HG02678 (cell line): ENCODE measurements around the gene LCA5.
"Not testable (repeated sequence)": the region's sequence is repeated elsewhere in the genome, so short reads cannot be mapped to it uniquely, and the experiment has no call there.

Source experiments
- ATAC-seq: cut with Tn5 transposase; IDR thresholded peaks from one replicate; pipeline ENCODE4 v1.9.1; 2021; ENCODE audit warnings: mild to moderate bottlenecking, moderate library complexity; ENCODE audit not compliant: unreplicated experiment

Gene LCA5

DNA sequence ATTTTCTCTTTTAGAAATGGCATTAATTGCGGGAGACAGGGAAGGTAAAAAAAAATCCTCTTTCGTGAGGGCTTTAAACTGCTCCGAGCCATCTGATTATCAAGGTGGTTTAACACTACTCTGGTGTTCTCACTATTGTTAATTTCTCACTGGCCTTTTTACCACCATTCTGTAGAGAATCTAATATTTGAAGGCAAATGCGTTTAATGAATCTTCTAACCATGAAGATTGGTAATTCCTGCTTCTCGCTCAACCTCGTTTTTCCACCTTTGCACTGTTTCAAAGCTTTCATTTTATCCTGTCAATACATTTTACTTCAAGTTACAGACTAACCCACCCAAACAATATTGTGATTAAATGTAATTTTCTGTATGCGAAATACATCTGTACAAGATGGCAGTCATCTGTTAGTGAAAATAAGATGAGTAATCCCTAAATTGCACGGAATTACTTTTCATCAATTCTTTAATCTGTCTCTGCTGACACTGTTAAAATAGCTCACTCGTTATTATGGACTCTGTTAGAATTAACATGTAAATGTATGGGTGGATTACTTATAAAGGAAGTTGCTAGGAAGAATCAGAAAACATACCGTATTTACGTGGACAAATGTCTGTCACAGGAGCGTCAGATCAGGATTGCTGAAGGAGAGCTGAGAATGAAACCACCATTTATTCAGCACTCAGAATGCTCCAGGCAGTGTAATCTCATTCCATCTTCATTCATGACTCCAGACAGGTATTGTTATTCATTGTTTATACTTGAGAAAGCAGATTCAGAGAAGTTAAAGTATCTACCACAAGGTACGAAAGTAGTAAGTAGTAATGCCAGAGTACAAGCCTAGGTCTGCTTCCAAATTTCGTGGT lies 1.1 kb upstream of the LCA5 start:
- ATAC-seq: no peak

DNA sequence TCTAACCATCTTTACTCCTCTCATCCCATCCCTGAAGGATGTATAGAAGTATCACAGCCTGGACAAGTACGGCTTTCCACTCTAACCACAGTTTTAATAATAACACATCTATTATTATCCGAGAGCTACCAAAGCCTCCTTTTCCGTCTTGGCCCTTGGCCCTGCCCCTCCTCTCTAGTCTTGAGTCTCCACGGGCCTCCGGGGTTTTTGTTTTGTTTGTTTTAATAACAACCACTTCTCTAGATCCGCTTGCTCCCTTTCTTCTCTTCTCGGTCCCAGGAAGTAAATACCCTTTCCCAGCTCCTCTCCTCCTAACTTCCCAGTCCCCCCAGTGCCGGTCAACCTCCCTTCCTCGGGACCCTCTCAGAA lies 661 bp downstream of the LCA5 start:
- no peak for ATAC-seq

DNA sequence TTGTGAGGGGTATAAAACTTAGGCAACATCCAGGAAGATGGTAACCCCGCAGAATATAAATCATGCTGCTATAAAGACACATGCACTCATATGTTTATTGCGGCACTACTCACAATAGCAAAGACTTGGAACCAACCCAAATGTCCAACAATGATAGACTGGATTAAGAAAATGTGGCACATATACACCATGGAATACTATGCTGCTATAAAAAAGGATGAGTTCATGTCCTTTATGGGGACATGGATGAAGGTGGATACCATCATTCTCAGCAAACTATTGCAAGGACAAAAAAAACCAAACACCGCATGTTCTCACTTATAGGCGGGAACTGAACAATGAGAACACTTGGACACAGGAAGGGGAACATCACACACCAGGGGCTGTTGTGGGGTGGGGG lies 7.7 kb downstream of the LCA5 start:
- ATAC-seq: not testable (repeated sequence)

DNA sequence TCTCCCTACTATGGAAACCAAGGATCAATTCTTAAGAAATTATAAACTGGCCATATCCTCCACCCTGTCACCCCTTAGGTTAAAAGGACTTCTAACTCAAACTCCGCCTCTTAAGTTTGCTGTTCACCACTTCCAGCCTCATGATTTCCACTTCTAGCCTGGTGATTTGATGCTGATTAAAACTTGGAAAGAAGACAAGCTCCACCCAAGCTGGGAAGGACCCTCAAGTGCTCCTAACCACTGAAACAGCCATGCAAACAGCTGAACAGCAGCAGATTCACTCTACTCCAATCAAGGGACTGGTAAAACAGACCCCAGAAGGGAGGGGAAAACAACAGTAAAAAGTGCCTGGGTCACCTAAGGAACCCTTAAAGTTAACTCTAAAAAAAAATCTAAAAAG lies 10.3 kb downstream of the LCA5 start:
- no peak for ATAC-seq

DNA sequence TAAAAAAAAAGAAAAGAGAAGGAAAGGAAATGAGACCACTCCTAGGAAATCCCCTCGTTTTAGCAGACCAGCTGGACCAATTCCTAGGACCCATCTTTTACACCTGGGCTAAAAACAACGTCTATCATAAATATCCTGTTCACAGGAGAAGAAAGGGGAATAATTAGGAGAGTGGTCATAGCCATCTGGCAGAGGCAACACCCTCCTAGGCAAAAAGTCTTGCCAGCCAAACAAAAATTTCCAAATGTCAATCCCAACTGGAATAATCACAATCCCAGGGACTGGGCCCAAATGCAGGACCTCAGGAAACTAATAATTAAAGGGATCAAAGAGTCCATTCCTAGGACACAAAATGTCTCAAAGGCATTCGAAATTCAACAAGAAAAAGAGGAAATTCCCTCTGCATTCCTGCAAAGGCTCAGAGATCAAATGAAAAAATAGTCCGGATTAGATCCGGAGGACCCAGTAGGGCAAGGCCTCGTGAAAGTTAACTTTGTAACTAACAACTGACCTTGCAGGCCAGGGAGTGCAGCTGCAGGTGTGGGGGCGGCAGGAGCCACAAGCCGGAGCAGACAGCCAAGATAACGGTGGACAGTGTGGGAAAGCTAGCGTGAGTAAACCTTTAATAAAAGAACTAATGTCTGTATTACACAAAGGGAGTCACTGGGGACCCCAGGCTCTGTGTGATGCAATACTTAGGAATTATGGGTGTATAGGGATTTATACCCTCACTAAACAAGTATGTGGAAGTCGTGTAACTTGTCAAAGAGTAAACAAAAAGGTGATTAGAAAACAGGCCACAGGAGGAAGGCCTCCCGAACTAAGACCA lies 11.7 kb downstream of the LCA5 start:
- no peak for ATAC-seq

DNA sequence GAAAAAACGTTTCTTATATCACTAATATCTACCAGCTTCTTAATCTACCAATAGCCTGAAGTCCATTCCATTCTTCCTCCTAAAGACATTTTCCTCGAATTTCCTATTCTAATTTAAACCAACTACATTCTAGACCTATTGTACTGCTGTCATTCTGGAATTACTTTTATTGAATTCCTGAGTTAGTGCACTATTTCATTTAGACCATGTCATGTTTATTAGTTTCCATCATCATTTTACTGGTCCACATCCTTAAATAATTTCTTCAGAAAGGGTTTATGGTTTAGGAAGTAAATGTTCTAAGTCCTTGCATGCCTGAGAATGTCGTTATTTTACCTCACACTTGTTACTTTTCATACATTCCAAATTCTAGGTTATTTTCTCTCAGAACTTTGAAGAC lies 13.2 kb downstream of the LCA5 start:
- no peak for ATAC-seq

DNA sequence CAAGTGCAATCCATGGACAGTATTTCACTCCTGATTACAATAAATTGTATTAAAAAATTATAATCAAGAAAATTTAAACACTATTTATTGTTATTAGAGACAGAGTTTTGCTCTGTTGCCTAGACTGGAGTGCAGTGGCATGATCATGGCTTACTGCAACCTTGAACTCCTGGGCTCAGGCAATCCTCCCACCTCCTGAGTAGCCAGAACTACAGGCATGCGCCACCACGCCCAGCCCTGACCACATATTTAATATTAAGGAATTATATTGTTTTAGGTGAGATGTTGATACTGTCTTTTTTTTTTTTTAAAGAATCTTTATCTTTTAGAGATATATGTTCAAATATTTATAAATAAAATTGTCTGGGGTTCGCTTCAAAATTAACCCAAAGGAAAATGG lies 14.6 kb downstream of the LCA5 start:
- no peak for ATAC-seq

DNA sequence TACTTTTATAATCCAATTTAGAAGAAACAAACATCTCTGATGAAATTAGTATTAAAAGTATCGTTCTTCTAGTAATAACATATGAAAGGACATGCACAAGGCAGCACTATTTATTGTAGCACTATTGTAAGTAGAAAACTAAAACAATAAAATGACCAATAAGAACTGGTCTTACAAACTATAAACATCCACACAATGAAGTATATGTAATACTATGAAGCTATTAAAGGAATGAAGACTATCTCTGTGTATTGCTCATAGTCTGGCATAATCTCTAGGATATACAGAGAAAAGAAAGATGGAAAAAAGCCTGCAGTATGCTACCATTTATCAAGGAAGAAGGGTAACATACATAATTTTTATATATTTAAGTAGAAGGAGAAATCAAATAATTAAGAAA lies 16.7 kb downstream of the LCA5 start:
- no peak for ATAC-seq

DNA sequence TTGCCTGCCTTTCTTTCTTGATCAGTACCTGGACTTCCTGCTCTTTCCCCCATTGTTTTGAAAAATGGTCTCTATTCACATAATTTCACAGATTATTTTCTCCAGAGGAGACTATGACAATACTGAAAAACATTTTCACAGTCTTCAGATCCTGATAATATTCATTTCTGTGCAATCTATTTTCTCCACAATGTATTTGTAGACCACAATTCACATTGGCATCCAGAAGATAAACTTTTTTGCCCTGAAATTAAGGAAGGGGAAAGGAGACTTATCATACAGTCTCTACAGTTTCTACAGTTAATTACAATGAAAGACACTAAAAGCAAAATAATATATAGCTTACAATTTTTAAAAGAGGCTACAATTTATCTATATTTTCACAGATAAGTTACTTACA lies 18.4 kb downstream of the LCA5 start:
- ATAC-seq: no peak

DNA sequence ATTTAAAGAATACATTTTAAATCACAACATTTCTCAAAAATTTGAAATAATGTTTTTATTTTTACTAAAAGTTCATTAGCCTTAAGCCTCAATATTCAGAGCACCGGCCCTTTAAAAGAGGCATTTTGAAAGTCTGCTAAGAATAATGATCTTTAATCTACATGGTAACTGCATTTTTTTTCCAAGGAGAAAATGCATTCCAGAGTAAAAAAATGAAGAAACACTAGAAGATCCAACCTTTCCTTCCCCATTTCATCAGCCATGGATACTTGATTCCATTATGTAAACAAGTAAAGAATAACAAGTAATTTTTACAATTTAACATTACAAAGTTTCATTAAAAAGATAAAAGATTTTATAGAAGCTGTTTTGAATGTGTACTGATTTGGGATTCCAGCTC lies 21.8 kb downstream of the LCA5 start:
- no peak for ATAC-seq

DNA sequence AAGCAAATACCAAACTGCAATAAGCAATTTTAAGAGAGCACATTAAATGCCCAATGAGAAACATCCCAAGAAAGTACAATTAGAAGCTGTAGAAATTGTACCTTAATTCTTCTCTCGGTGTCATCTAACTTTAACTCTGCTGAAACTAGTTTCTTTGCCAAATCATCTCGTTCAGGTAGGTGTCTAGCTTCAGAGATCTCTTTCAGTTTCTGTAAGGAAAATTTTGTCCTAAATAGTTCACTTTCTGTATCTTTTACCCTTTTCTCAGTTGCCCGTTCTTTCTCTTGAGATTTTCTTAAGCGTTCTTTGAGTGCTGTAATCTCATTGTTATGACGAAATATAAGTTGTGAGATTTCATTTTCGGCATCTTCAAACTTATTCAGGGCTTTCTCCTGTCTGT lies 24.1 kb downstream of the LCA5 start:
- no peak for ATAC-seq

DNA sequence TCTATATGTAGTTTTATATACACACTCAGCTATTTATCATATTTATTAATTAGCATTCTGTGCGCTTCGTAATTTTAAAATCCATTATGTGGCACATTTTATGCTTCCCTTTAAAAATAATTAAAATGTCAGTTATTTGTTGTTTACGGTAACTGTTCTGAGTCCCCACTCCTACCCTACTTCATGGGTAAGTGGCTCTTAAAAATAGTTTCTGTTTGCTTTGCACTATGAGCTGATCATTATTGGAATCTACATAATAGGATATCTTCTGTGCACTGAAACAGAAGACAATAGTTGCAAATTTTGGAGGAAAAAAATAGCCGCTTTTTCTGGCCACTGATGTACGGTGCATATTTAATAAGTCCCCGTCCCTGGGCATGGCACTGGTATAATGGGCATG lies 25.2 kb downstream of the LCA5 start:
- no peak for ATAC-seq

DNA sequence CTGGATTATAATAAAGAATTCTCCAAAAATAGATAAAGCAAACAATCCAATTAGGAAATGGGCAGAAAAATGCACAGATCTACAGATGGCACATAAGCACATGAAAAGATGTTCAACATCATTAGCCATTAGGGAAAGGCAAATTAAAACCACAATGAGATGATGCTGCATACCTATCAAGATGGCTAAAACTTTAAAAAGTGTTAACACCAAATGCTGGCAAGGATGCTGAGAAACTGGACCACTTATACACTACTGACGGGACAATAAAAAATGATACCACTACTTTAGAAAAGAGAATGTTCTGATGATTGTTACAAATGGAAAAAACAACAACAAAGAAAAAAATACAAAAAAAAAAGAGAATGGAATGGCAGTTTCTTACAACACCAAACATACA lies 26.5 kb downstream of the LCA5 start:
- no peak for ATAC-seq

DNA sequence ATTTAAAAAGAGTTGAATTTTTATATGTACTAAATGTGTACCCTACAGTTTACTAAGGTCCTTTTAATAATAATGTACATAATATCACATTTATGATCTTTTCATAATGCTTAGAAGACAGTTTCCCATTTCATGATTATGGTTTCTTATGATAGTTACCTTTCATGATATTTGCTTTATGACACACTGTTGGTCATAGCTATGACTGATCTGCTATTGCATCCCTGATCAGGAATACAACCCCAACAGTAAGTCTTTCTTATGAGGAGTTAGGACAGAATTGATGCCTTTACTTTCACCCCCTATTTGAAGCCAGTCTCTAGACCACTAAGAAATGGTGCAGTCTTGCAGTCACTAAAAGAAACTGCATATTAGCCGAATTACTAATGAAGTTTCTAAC lies 31.0 kb downstream of the LCA5 start:
- ATAC-seq: no peak

DNA sequence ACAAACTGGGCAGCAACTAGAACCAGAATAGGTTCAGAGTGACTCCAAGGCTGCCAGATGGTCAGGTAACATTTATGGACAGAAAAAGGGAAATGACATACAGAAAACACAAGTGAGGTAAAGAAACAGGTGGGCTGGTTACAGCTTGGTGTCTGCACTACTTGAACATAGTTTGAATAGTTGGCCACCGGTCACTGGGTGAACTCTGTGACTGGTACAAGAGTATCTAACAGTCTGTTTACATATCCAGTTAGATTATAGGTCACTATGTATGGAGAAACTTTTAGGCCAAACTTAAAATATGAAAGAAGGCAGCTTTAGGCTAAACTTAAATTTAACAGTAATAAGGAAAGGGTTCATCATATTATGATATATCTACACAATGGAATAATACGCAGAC lies 32.9 kb downstream of the LCA5 start:
- ATAC-seq: no peak

DNA sequence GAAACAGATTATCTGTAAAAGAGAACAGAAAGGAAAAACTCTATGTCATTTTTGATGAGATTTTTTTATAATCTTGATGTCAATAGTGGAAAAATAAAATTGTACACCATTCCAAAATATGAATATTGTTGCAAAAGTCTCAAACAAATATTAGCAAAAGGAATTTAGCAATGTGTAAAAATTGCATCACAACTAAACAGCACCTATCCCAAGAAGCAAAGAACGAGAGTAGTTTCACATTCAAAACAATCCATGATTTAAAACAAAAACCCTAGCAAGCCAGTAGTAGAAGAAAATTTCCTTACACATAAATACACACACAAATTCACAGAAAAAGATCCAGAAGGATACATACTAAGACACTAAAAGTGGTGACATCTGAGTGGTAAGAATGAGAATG lies 38.4 kb downstream of the LCA5 start:
- no peak for ATAC-seq

DNA sequence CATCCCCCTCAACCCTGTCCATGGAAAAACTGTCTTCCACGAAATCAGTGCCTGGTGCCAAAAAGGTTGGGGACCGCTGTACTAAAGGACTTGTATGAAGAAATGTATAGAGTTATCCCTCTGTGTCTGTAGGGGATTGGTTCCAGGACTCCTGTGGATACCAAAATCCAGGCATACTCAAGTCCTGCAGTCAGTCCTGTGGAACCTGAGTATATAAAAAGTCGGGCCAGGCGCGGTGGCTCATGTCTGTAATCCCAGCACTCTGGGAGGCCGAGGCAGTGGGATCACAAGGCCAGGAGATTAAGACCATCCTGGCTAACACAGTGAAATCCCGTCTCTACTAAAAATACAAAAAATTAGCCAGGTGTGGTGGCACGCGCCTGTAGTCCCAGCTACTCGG lies 42.0 kb downstream of the LCA5 start:
- ATAC-seq: no peak

DNA sequence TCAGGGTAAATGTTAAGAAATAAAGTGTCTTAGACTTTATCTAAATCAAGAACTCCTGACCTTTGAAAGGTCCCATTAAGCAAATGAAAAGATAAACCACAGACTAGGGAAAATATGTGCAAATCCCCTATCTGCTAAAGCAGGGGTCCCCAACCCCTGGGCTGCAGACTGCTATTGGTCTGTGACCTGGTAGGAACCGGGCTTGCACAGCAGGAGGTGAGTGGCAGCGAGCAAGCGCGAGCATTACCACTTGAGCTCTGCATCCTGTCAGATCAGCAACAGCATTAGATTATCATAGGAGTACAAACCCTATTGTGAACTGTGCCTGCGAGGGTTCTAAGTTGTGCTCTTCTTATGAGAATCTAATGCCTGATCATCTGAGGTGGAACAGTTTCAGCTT lies 42.4 kb downstream of the LCA5 start:
- ATAC-seq: no peak

DNA sequence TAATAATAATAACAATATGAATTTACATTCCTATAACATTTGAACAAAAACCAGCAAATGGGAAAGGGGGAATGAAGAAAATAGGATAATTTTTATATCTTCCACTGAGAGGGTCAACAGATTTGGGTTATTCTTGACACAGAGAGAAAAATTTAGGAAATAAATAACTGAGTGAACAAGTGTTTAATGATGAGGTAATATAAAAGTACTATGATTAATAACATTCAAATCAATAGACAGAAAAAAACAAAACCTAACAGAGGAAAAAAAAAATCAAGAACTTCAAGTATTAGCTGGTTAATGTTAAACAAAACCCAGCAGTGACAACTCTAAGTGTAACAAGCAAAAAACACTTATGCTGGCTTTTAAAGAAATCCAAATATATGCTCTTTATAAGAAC lies 66.5 kb downstream of the LCA5 start:
- ATAC-seq: no peak

DNA sequence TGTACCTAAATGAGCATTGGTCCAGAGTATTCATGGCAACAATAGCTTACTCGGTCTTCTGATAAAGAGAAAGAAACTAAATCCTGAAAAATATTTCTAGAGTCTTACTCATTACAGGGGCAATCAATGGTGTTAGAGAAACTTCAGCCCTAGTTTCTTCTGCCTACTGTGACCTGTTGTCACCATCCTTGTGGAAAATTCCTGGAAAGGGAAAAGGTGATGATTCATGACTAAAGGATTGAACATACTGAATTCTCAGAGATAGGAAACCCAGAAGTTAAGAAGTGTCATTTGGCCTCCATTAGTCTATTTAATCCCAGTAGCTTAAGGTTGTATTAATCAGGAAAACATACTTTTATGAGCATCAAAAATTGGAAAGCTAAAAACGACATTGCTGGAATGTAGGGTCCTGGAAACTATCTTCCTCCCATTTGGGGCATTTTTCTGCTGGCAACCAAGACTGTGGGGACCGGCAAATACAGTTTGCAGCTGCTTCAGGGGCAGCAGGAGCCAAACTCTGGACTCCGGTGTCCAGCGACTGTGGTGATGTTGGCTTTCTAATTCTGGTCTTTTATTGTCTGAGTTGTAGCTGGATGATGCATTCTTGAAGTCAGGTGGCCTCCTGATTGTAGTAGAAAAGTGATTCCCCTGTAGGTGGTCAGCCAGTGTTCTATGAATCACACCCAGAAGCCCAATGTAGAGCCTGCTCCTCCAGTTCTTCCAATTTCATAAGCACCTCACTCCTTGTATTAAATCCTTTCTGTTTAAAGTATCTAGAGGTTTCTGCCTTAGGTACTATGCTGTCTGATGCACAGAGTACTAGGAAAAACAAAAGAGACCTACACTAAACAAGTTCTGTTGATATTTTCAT lies 67.6 kb downstream of the LCA5 start:
- no peak for ATAC-seq

DNA sequence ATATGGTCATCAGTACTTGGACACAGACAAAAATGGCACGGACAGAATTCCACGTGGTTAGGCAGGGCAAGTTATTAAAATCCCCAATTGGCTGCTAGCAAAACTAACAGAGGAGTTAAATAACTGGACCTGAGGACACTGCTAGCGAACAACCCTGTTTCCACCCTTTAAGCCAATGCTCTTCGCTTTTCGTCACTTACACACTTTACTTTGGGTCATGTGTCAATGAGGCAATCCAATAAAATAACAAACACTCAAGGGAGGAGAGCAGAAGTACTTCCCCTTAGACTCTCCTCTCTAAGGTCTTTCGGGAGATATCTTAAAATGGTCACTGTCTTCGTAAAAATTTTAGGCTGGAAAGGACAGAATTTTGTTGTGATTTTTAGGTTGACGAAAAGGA lies 68.6 kb downstream of the LCA5 start:
- no peak for ATAC-seq
